Gastroesophageal sphincter (tissue), 4 donors: Measurements from ENCODE around the gene SMS. TPM values are rescaled to one million over a fixed set of nuclear protein-coding genes. Genes with fewer than 3 reads are reported as not detected.

Source experiments
- ATAC-seq: fragments of 150-250 bp; one replicate; pipeline ENCODE4 v1.9.1; 2016; ENCODE audit warnings: mild to moderate bottlenecking, moderate library complexity
- H3K27ac ChIP-seq, 4 donors: fragments of 200-600 bp; sonication (generic) in 3 of 4; 1 replicate in 3 of 4; 2 replicates in 1 of 4; pipeline ENCODE4 v1.5.1; 2016 to 2019
- H3K27me3 ChIP-seq: fragments of 200-600 bp; sonication (generic); one replicate; pipeline ENCODE4 v1.5.1; 2019
- H3K36me3 ChIP-seq, 2 donors: fragments of 200-600 bp; sonication (generic); one replicate each; pipeline ENCODE4 v1.5.1; 2019; ENCODE audit warnings: control low read depth in 1 of 2
- H3K4me1 ChIP-seq, 3 donors: fragments of 200-600 bp; sonication (generic); 1 replicate in 2 of 3; 2 replicates in 1 of 3; pipeline ENCODE4 v1.5.1; 2016 to 2019; ENCODE audit warnings: control low read depth in 2 of 3
- H3K4me3 ChIP-seq, 2 donors: fragments of 200-600 bp; sonication (generic); one replicate each; pipeline ENCODE4 v1.5.1; 2019; ENCODE audit warnings: mild to moderate bottlenecking in 1 of 2, moderate library complexity in 1 of 2
- H3K9me3 ChIP-seq, 3 donors: fragments of 200-600 bp; sonication (generic); one replicate each; pipeline ENCODE4 v1.5.1; 2017 to 2019; ENCODE audit warnings: control low read depth in 2 of 3
- EP300 ChIP-seq: sonication (generic); formaldehyde crosslinking; IDR thresholded peaks from one replicate; pipeline ENCODE4 v1.6.1; 2017; ENCODE audit warnings: antibody characterized with exemption, mild to moderate bottlenecking
- POLR2A ChIP-seq, 2 donors: fragments of 450-650 bp; IDR thresholded peaks; one replicate each; pipeline ENCODE4 v1.6.1; 2017; ENCODE audit warnings: antibody characterized with exemption in 2 of 2, mild to moderate bottlenecking in 2 of 2, moderate library complexity in 1 of 2
- POLR2AphosphoS5 ChIP-seq: sonication (generic); formaldehyde crosslinking; IDR thresholded peaks from one replicate; pipeline ENCODE4 v1.6.1; 2017; ENCODE audit warnings: antibody characterized with exemption
- WGBS, 2 donors: methylation state at CpG; one replicate each; pipeline ENCODE4 v1.1.5; 2018; ENCODE audit warnings: low coverage in 1 of 2; 5-methylcytosine and 5-hydroxymethylcytosine counted together
- total RNA-seq, 4 donors: library from RNA; depleted of rRNA; stranded (reverse); fragments of >200 nt; gene quantifications; one replicate each; pipeline ENCODE4 v1.1.0, GENCODE V29; 2016
- TF ChIP-seq, protein P1 (sequence below), 4 experiments: fragments of 200-600 bp in 2 of 4; fragments of 450-650 bp in 2 of 4; sonication (generic) in 1 of 4; IDR thresholded peaks; one replicate each; pipeline ENCODE4 v1.5.1; 2017 to 2019; ENCODE audit warnings: antibody characterized with exemption in 4 of 4, mild to moderate bottlenecking in 2 of 4, moderate library complexity in 2 of 4

Gene SMS
- total RNA-seq, 4 donors from 2014 or later: 77.7 to 85.5 (median 83.6) TPM

DNA sequence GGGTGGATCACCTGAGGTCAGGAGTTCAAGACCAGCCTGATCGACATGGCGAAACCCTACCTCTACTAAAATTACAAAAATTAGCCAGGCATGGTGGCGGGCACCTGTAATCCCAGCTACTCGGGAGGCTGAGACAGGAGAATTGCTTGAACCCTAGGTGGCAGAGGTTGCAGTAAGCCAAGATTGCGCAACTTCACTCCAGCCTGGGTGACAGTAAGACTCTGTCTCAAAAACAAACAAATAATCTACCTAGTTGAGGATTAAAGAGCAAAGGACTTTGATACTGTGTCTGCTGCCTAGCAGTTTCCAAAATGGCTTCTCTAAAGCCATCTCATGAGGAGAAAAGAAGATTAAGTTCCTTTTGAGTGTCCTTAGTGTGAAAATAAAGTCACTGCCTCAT lies 37.8 kb downstream of the SMS start:
- TF ChIP-seq POLR2AphosphoS5 (no peak), POLR2A (IDR thresholded peaks at IDR 0.05) (no peak), EP300 (no peak)
- TF ChIP-seq, protein P1, sequence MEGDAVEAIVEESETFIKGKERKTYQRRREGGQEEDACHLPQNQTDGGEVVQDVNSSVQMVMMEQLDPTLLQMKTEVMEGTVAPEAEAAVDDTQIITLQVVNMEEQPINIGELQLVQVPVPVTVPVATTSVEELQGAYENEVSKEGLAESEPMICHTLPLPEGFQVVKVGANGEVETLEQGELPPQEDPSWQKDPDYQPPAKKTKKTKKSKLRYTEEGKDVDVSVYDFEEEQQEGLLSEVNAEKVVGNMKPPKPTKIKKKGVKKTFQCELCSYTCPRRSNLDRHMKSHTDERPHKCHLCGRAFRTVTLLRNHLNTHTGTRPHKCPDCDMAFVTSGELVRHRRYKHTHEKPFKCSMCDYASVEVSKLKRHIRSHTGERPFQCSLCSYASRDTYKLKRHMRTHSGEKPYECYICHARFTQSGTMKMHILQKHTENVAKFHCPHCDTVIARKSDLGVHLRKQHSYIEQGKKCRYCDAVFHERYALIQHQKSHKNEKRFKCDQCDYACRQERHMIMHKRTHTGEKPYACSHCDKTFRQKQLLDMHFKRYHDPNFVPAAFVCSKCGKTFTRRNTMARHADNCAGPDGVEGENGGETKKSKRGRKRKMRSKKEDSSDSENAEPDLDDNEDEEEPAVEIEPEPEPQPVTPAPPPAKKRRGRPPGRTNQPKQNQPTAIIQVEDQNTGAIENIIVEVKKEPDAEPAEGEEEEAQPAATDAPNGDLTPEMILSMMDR (IDR thresholded peaks at IDR 0.05): no peak
- Histone ChIP-seq H3K27me3 (no peaks in the 10 kb centered on the region), H3K9me3 (no peaks in the 10 kb centered on the region), H3K4me1 (peaks cover 0 to 10% (median 0%) of the 10 kb centered on the region in 3 donors), H3K4me3 (no peak overlapping the region), H3K27ac (no peak overlapping the region), H3K36me3 (peaks cover 0 to 23% of the 10 kb centered on the region in 2 donors)
- 94 to 96% methylated on average over 3 to 5 of the region's 5 CpGs for WGBS, 2 donors
- ATAC-seq: no peak

DNA sequence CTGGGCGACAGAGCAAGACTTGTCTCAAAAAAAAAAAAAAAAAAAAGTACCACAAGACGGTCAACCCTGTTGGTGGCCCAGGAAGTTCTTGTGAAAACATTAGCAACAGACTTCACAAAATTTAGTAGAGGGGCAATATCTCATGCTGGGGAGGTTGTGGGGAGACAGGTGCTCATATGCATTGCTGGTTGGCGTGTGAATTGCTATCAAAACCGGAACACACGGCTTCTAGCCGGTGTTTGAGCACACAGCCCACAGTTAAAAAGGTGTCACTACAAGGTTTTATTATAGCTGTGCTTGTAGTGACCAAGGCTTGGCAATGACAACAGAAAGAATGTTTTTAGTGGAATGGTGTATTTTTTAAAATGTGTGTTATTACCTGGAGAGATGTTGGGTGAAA lies 41.8 kb downstream of the SMS start:
- TF ChIP-seq, protein P1 (IDR thresholded peaks at IDR 0.05): no peak
- WGBS, 2 donors: 83% methylated on average over 2 to 6 of the region's 6 CpGs
- Histone ChIP-seq H3K27ac (no peak overlapping the region), H3K9me3 (no peaks in the 10 kb centered on the region), H3K4me1 (peaks cover 0 to 9% (median 0%) of the 10 kb centered on the region in 3 donors), H3K27me3 (no peaks in the 10 kb centered on the region), H3K4me3 (no peak overlapping the region), H3K36me3 (peaks cover 0 to 17% of the 10 kb centered on the region in 2 donors)
- ATAC-seq: no peak

DNA sequence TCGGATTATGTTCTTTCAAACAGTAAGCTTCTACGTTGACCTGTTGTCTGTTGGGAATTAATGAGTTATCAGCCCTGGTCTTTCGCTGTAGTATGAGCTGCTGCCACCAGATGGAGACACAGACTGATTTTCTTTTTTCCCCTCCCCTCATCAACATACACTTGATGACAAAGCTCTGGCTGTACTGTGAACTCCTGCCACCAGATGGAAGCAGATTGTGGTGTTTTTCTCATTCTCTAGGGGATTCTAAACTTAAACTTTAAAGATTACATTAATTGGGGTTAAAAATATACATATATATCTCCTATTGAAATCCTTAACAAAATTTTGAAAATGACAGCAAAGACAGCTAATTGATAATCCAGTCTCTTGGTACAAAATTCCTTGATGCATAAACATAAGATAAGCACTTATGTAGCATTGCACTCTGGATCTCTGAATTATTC lies 44.8 kb downstream of the SMS start:
- TF ChIP-seq EP300: no peak
- TF ChIP-seq, protein P1 (IDR thresholded peaks at IDR 0.05): peak; percentile 66 to 89 (median 87)
- Histone ChIP-seq H3K27me3 (no peaks in the 10 kb centered on the region), H3K27ac (no peak overlapping the region), H3K9me3 (no peaks in the 10 kb centered on the region), H3K4me1 (peaks cover 0 to 9% (median 0%) of the 10 kb centered on the region in 3 donors), H3K4me3 (no peak overlapping the region), H3K36me3 (peaks cover 0 to 18% of the 10 kb centered on the region in 2 donors)
- WGBS, 2 donors: 7 to 8% methylated on average over 3 of the region's 3 CpGs
- peak; percentile 89 for ATAC-seq

GRCh38 chrX:21986596-21986995 lies 46.1 kb downstream of the SMS start:
- no peak overlapping the region for H3K4me3 ChIP-seq
- no peak for TF ChIP-seq POLR2A (IDR thresholded peaks at IDR 0.05)
- TF ChIP-seq EP300: no peak
- TF ChIP-seq, protein P1 (IDR thresholded peaks at IDR 0.05): no peak
- no peak for TF ChIP-seq POLR2AphosphoS5
- peaks cover 0 to 9% (median 0%) of the 10 kb centered on the region in 3 donors for H3K4me1 ChIP-seq
- no peaks in the 10 kb centered on the region for H3K9me3 ChIP-seq
- H3K27me3 ChIP-seq: no peaks in the 10 kb centered on the region
- whole genome bisulfite sequencing, 2 donors: 20 to 69% methylated on average over 1 of the region's 1 CpG
- H3K36me3 ChIP-seq: peaks cover 0 to 18% of the 10 kb centered on the region in 2 donors
- H3K27ac ChIP-seq: no peak overlapping the region
- no peak for ATAC-seq

- Histone ChIP-seq H3K27me3 (no peaks in the 10 kb centered on the region), H3K4me1 (peaks cover 0 to 8% (median 0%) of the 10 kb centered on the region in 3 donors), H3K27ac (no peak overlapping the region), H3K4me3 (no peak overlapping the region), H3K9me3 (no peaks in the 10 kb centered on the region), H3K36me3 (peaks cover 0 to 32% of the 10 kb centered on the region in 2 donors)
- WGBS, 2 donors: 84 to 89% methylated on average over 4 of the region's 4 CpGs
- TF ChIP-seq EP300: no peak
- TF ChIP-seq POLR2A (IDR thresholded peaks at IDR 0.05): no peak
- no peak for TF ChIP-seq POLR2AphosphoS5
- TF ChIP-seq, protein P1 (IDR thresholded peaks at IDR 0.05): no peak
- ATAC-seq: no peak
Measured at GRCh38 chrX:21989384-21989783, 48.9 kb downstream of the SMS start.
